ENCODE measurements around the gene LSS. TPM values are rescaled to one million over a fixed set of nuclear protein-coding genes. Genes with fewer than 3 reads are reported as not detected.

Gene LSS
- total and polyA plus RNA-seq, 10 of the 15 experiments (the other 5 are each of a cell fraction or from before 2014, with no cell fraction given), result 2.9 to 82.4 (median 27.5) TPM

DNA sequence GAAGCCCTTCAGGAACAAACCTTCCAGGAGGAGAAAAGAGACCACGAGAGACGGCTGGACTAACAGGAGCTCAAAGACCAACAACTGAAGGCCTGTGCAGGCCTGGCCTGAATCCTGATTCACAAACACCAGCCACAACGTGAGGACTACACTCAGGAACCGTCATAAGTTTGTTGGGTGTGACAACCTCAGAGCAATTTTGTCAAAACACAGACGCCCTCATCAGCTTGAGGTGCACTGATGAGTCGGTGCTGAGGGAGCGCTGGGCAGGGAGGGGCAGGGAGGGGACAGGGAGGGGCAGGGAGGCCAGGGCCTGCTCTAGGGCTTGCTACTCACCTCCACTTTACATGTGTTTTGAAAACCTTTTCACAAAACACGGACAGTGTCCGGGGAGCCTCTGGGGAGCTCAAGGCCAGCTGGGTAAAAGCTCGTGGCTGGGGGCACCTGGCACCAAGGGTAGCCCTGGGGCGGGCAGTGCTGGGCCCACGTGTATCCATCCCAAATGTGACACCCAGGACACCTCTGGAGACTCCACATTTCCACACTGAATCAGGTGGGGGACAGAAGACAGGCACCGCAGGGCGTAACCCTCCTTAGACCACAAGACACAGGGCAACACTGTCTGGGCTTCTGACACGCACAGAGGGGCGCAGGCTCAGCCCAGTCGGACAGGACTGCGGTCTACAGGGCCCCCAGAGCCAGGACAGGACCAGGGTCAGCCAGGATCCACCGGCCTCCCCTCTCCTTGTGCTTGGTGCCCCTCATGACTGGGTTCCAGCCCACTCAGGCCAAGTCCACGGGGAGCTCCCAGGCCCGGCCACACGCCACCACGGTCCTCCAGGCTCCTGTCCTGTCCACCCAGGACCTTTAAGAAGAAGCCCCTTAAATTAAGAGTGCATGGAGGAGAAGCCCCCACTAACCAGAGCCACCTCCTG, 16.5 kb downstream of the LSS start:
- intact Hi-C loops (cut with micrococcal nuclease; ENCODE audit: unreplicated experiment), result no loop called here
- DNase-seq (ENCODE audit: low read depth, low spot score), result no peak
- Histone ChIP-seq H3K4me1 (ENCODE audit: control insufficient read depth, insufficient read depth, low read length) (no peaks in the 10 kb centered on the region), H3K79me2 (ENCODE audit: control insufficient read depth, insufficient read depth, low read length) (no peaks in the 10 kb centered on the region), H3K4me3 (no peak overlapping the region), H3K9ac (ENCODE audit: control insufficient read depth, insufficient read depth, low read length) (no peak overlapping the region), H3K27me3 (replicated peaks in 1 of 2; ENCODE audit: control insufficient read depth in 2 of 2, insufficient read depth in 2 of 2, low read length in 1 of 2) (no peaks in the 10 kb centered on the region), H3K4me2 (ENCODE audit: control insufficient read depth, insufficient read depth) (no peak overlapping the region), H3K36me3 (ENCODE audit: control insufficient read depth in 2 of 2, insufficient read depth in 2 of 2, low read length in 1 of 2) (peaks cover 0 to 7% of the 10 kb centered on the region in 2 experiments; a peak in 3 of 4 replicates), H2AFZ (ENCODE audit: control insufficient read depth, low read depth, low read length) (no peak overlapping the region), H3K27ac (ENCODE audit: control insufficient read depth, insufficient read depth) (no peak overlapping the region), H4K20me1 (ENCODE audit: control insufficient read depth, insufficient read depth) (no peaks in the 10 kb centered on the region), H3K9me3 (replicated peaks; ENCODE audit: control insufficient read depth, insufficient read depth, low read length) (no peaks in the 10 kb centered on the region)
- FAIRE-seq, result no peak
- BruUV-seq (replicated peaks), result no TSS peak
- ChIA-PET POLR2A (no interaction called here), SMC1A (ENCODE audit: uncharacterized antibody, unreplicated experiment) (no interaction called here), CTCF (interaction anchor here (1.8 kb wide), 1 partner anchor 68 kb away, joined by 5 read pairs; no protein-coding TSS in a partner anchor), RAD21 (ENCODE audit: unreplicated experiment) (interaction anchor here (0.6 kb wide), 1 partner anchor 19 kb away, joined by 4 read pairs; no protein-coding TSS in a partner anchor)
- in situ Hi-C loops (cut with MboI), result no loop called here
- TF ChIP-seq, protein P1, sequence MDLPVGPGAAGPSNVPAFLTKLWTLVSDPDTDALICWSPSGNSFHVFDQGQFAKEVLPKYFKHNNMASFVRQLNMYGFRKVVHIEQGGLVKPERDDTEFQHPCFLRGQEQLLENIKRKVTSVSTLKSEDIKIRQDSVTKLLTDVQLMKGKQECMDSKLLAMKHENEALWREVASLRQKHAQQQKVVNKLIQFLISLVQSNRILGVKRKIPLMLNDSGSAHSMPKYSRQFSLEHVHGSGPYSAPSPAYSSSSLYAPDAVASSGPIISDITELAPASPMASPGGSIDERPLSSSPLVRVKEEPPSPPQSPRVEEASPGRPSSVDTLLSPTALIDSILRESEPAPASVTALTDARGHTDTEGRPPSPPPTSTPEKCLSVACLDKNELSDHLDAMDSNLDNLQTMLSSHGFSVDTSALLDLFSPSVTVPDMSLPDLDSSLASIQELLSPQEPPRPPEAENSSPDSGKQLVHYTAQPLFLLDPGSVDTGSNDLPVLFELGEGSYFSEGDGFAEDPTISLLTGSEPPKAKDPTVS (IDR thresholded peaks at IDR 0.05; ENCODE audit: low read depth, low read length), result no peak
- TF ChIP-seq HDAC2 (IDR thresholded peaks at IDR 0.05), result no peak
- WGBS (ENCODE audit: insufficient coverage, insufficient replicate concordance, low lambda C conversion rate, missing lambda C conversion rate), result 80% methylated on average over 23 of the region's 23 CpGs
- ATAC-seq, result no peak

DNA sequence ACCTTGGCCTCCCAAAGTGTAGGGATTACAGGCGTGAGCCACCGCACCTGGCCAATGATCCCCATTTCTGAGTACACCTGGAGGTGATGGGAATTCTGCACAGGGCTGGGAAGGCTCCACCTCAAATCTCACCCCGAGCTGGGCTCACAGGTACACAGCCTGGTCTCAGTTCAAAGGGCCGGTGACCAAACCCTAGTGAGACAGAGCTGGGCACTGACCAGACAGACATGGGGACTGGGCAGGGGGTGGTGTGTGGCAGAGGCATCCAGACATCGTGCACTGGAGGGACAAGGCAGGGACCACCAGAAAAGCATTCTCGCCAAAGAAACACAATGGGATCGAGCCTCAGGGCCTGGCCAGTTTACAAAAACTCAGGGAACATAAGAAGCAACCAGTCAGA, 17.2 kb downstream of the LSS start:
- ChIA-PET POLR2A (no interaction called here), SMC1A (ENCODE audit: uncharacterized antibody, unreplicated experiment) (no interaction called here), RAD21 (ENCODE audit: unreplicated experiment) (interaction anchor here (0.6 kb wide), 1 partner anchor 20 kb away, joined by 4 read pairs; no protein-coding TSS in a partner anchor), CTCF (interaction anchor here (1.8 kb wide), 1 partner anchor 68 kb away, joined by 5 read pairs; no protein-coding TSS in a partner anchor)
- H2AFZ ChIP-seq (ENCODE audit: control insufficient read depth, low read depth, low read length), result no peak overlapping the region
- H3K9me3 ChIP-seq (replicated peaks; ENCODE audit: control insufficient read depth, insufficient read depth, low read length), result no peaks in the 10 kb centered on the region
- 85% methylated on average over 7 of the region's 7 CpGs for WGBS (ENCODE audit: insufficient coverage, insufficient replicate concordance, low lambda C conversion rate, missing lambda C conversion rate)
- H3K27me3 ChIP-seq (replicated peaks in 1 of 2; ENCODE audit: control insufficient read depth in 2 of 2, insufficient read depth in 2 of 2, low read length in 1 of 2), result no peaks in the 10 kb centered on the region
- H3K4me3 ChIP-seq, result no peak overlapping the region
- no peaks in the 10 kb centered on the region for H3K4me1 ChIP-seq (ENCODE audit: control insufficient read depth, insufficient read depth, low read length)
- no peaks in the 10 kb centered on the region for H3K79me2 ChIP-seq (ENCODE audit: control insufficient read depth, insufficient read depth, low read length)
- in situ Hi-C loops (cut with MboI) (no loop called here), intact Hi-C loops (cut with micrococcal nuclease; ENCODE audit: unreplicated experiment) (no loop called here)
- no peak for TF ChIP-seq NFYA (IDR thresholded peaks at IDR 0.05; ENCODE audit: borderline replicate concordance, low read depth, low read length)
- no peak for TF ChIP-seq MTA2 (IDR thresholded peaks at IDR 0.05; ENCODE audit: low read depth)
- ATAC-seq, result no peak
- H4K20me1 ChIP-seq (ENCODE audit: control insufficient read depth, insufficient read depth), result no peaks in the 10 kb centered on the region
- no peak for DNase-seq (ENCODE audit: low read depth, low spot score)
- peaks cover 0 to 8% of the 10 kb centered on the region in 2 experiments; a peak in 3 of 4 replicates for H3K36me3 ChIP-seq (ENCODE audit: control insufficient read depth in 2 of 2, insufficient read depth in 2 of 2, low read length in 1 of 2)
- no peak for FAIRE-seq
- H3K4me2 ChIP-seq (ENCODE audit: control insufficient read depth, insufficient read depth), result no peak overlapping the region
- H3K9ac ChIP-seq (ENCODE audit: control insufficient read depth, insufficient read depth, low read length), result no peak overlapping the region
- no TSS peak for BruUV-seq (replicated peaks)
- H3K27ac ChIP-seq (ENCODE audit: control insufficient read depth, insufficient read depth), result no peak overlapping the region

Measured in GM12878 (cell line).